Measurements from ENCODE around the gene TMEM127. TPM values are rescaled to one million over a fixed set of nuclear protein-coding genes. Genes with fewer than 3 reads are reported as not detected.

Gene TMEM127
- total RNA-seq, 1 experiment from 2014 or later, result 49.1 TPM

DNA sequence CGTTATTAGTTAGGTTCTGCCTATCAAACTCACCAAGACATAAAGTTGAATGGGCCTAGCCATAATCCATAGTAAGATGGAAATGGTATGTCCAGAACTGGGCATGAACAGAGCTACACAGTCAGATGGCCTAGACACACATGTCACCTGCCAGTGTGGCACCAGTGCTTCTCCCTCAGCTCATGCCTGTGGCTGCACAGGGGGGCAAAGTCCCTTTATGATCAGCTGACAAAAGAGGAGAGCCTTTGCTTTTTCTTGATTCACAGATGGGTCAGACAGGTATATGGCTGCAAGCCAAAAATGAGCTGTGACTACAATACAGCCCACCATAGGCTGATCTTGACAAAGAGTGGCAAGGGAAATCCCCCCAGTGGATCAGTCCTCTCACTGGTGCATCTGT lies 28.9 kb downstream of the TMEM127 start:
- Histone ChIP-seq H3K36me3 (ENCODE audit: control insufficient read depth, insufficient read depth, low read length) (no peaks in the 10 kb centered on the region), H3K4me3 (ENCODE audit: low read depth, low read length) (no peak overlapping the region), H3K9me3 (no peaks in the 10 kb centered on the region), H3K27me3 (replicated peaks; ENCODE audit: control insufficient read depth, insufficient read depth, low read length) (no peaks in the 10 kb centered on the region), H3K4me1 (no peaks in the 10 kb centered on the region)
- Mint-ChIP-seq H3K27me3 (ENCODE audit: insufficient read depth, unreplicated experiment) (no peaks in the 10 kb centered on the region), H3K4me3 (ENCODE audit: unreplicated experiment) (no peak overlapping the region), H3K4me1 (ENCODE audit: low read depth, unreplicated experiment) (no peaks in the 10 kb centered on the region), H3K9me3 (ENCODE audit: unreplicated experiment) (no peaks in the 10 kb centered on the region), H3K27ac (ENCODE audit: unreplicated experiment) (no peak overlapping the region), H3K36me3 (ENCODE audit: insufficient read depth, unreplicated experiment) (no peaks in the 10 kb centered on the region)
- ChIA-PET CTCF (no interaction called here), POLR2A (no interaction called here)
- intact Hi-C loops (cut with micrococcal nuclease; ENCODE audit: unreplicated experiment), result no loop called here
- DNase-seq, result no peak
- TF ChIP-seq, protein P1, sequence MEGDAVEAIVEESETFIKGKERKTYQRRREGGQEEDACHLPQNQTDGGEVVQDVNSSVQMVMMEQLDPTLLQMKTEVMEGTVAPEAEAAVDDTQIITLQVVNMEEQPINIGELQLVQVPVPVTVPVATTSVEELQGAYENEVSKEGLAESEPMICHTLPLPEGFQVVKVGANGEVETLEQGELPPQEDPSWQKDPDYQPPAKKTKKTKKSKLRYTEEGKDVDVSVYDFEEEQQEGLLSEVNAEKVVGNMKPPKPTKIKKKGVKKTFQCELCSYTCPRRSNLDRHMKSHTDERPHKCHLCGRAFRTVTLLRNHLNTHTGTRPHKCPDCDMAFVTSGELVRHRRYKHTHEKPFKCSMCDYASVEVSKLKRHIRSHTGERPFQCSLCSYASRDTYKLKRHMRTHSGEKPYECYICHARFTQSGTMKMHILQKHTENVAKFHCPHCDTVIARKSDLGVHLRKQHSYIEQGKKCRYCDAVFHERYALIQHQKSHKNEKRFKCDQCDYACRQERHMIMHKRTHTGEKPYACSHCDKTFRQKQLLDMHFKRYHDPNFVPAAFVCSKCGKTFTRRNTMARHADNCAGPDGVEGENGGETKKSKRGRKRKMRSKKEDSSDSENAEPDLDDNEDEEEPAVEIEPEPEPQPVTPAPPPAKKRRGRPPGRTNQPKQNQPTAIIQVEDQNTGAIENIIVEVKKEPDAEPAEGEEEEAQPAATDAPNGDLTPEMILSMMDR (IDR thresholded peaks at IDR 0.05; ENCODE audit: insufficient read depth in 1 of 2, low read depth in 1 of 2, low read length in 1 of 2, severe bottlenecking in 1 of 2, unreplicated experiment in 1 of 2), result no peak
- BruUV-seq (replicated peaks), result no TSS peak

DNA sequence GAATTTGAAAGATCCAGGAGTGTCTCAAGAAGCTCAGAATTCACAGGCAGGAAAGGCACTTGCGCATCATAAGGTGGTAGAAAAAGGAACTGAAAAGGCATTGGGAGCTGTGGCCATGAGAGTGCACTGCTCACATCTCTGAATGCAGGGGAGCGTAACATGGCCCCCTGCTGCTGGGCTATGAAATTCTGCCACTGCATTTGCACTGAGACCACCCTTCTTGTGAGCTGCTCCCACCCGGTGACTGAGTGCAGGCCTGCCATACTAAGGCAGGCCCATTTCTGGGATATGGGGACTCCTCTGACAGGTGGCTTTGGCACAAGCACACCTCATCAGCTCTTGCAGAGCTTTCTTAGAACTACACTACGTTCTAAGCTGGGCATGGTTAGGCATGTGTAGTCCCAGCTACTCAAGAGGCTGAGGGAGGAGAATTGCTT lies 31.9 kb downstream of the TMEM127 start:
- CTCF ChIA-PET, result interaction anchor here (0.6 kb wide), 1 partner anchor 71 kb away, joined by 3 read pairs; no protein-coding TSS in a partner anchor
- no TSS peak for BruUV-seq (replicated peaks)

DNA sequence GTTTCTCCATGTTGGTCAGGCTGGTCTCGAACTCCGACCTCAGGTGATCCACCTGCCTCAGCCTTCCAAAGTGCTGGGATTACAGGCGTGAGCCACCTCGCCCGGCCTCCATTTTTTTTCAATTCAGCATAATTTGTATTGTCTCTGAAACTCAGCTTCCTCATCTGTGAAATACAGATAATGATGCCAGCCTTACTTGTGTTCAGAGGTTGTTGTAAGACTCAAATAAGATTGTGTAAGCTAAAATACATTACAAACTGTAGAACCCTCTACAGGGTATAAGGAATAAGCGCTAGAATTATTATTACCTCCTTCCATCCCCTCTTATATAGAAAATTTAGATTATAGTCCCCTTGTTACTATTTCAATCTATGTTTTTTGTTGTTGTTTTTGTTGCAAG lies 32.4 kb downstream of the TMEM127 start:
- no TSS peak for BruUV-seq (replicated peaks)
- Mint-ChIP-seq H3K4me1 (ENCODE audit: low read depth, unreplicated experiment) (no peaks in the 10 kb centered on the region), H3K9me3 (ENCODE audit: unreplicated experiment) (no peaks in the 10 kb centered on the region), H3K36me3 (ENCODE audit: insufficient read depth, unreplicated experiment) (no peaks in the 10 kb centered on the region), H3K27ac (ENCODE audit: unreplicated experiment) (no peak overlapping the region), H3K27me3 (ENCODE audit: insufficient read depth, unreplicated experiment) (no peaks in the 10 kb centered on the region), H3K4me3 (ENCODE audit: unreplicated experiment) (no peak overlapping the region)
- H3K36me3 ChIP-seq (ENCODE audit: control insufficient read depth, insufficient read depth, low read length), result no peaks in the 10 kb centered on the region
- TF ChIP-seq, protein P1 (IDR thresholded peaks at IDR 0.05; ENCODE audit: insufficient read depth in 1 of 2, low read depth in 1 of 2, low read length in 1 of 2, severe bottlenecking in 1 of 2, unreplicated experiment in 1 of 2), result no peak
- H3K27me3 ChIP-seq (replicated peaks; ENCODE audit: control insufficient read depth, insufficient read depth, low read length), result no peaks in the 10 kb centered on the region
- no peaks in the 10 kb centered on the region for H3K4me1 ChIP-seq
- ChIA-PET POLR2A (no interaction called here), CTCF (interaction anchor here (0.6 kb wide), 2 partner anchors 71 to 233 kb away, joined by 3 to 5 read pairs; no protein-coding TSS in a partner anchor)
- intact Hi-C loops (cut with micrococcal nuclease; ENCODE audit: unreplicated experiment), result no loop called here
- H3K9me3 ChIP-seq, result no peaks in the 10 kb centered on the region
- DNase-seq, result no peak
- no peak overlapping the region for H3K4me3 ChIP-seq (ENCODE audit: low read depth, low read length)

More for the DNA sequence above, 31.9 kb downstream of the TMEM127 start:
- POLR2A ChIA-PET, result no interaction called here
- Histone ChIP-seq H3K4me3 (ENCODE audit: low read depth, low read length) (no peak overlapping the region), H3K27me3 (replicated peaks; ENCODE audit: control insufficient read depth, insufficient read depth, low read length) (no peaks in the 10 kb centered on the region), H3K36me3 (ENCODE audit: control insufficient read depth, insufficient read depth, low read length) (no peaks in the 10 kb centered on the region), H3K4me1 (no peaks in the 10 kb centered on the region), H3K9me3 (no peaks in the 10 kb centered on the region)
- no peak for DNase-seq
- Mint-ChIP-seq H3K36me3 (ENCODE audit: insufficient read depth, unreplicated experiment) (no peaks in the 10 kb centered on the region), H3K9me3 (ENCODE audit: unreplicated experiment) (no peaks in the 10 kb centered on the region), H3K27ac (ENCODE audit: unreplicated experiment) (no peak overlapping the region), H3K4me3 (ENCODE audit: unreplicated experiment) (no peak overlapping the region), H3K4me1 (ENCODE audit: low read depth, unreplicated experiment) (no peaks in the 10 kb centered on the region), H3K27me3 (ENCODE audit: insufficient read depth, unreplicated experiment) (no peaks in the 10 kb centered on the region)
- TF ChIP-seq, protein P1 (IDR thresholded peaks at IDR 0.05; ENCODE audit: insufficient read depth in 1 of 2, low read depth in 1 of 2, low read length in 1 of 2, severe bottlenecking in 1 of 2, unreplicated experiment in 1 of 2), result no peak
- intact Hi-C loops (cut with micrococcal nuclease; ENCODE audit: unreplicated experiment), result no loop called here

All from Caco-2 (cell line).